ENCODE results near the gene GAS7.

DNA sequence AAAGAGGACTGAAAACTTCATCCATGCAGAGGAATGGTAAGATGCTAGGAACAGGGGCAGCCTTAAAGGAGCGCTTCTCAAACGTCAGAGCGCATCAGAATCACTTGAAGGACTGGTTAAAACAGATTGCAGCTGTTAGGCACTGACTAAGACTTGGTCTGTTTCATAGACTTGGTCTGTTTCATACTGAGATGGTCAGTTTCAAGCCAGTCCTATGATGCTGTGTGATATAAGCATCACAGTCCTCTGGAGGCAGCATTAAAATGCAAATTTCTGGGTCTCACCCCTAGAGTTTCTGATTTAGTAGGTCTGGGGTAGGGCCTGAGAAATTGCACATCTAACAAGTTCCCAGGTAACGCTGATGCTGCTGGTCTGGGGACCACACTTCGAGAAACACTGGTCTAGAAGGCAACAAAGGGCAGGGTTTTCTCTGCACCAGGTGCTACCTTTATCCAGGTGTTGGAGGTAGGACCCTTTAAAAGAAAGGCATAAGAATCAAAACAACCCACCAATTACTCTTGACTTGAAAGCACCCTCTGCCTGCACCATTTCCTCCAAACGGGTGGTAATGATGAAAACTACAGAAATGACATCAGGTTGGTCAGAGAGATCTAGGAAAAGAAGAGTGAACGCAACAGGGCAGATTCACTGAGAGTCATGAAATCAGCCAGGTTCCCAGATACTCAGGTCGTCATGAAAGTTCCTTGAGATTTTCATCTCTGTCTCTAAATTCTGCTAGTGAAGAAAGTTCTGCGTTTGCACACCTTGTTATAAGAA lies 198.3 kb downstream of the GAS7 start:
- TF ChIP-seq CTCF (IDR thresholded peaks at IDR 0.05) (no peak), POLR2A (IDR thresholded peaks at IDR 0.05) (no peak)
